Measurements from ENCODE around the gene DLG2.

The DLG2 gene

GRCh38 chr11:84408946-84409411, 1218.2 kb downstream of the DLG2 start:
- H3K4me3 ChIP-seq (ENCODE audit: low read depth, low read length) = no peak overlapping the region
- DNase-seq (ENCODE audit: low read depth) = no peak
- no peak for TF ChIP-seq CTCF (IDR thresholded peaks at IDR 0.05; ENCODE audit: low read depth, low read length, missing control alignments)

GRCh38 chr11:84407091-84407490, 1220.1 kb downstream of the DLG2 start:
- DNase-seq (ENCODE audit: low read depth) = no peak
- H3K4me3 ChIP-seq (ENCODE audit: low read depth, low read length) = no peak overlapping the region
- no peak for TF ChIP-seq CTCF (IDR thresholded peaks at IDR 0.05; ENCODE audit: low read depth, low read length, missing control alignments)

GRCh38 chr11:84398017-84398626, 1229.0 kb downstream of the DLG2 start:
- peak; percentile 42 for TF ChIP-seq CTCF (IDR thresholded peaks at IDR 0.05; ENCODE audit: low read depth, low read length, missing control alignments)
- H3K4me3 ChIP-seq (ENCODE audit: low read depth, low read length) = no peak overlapping the region
- DNase-seq (ENCODE audit: low read depth) = no peak

- TF ChIP-seq CTCF (IDR thresholded peaks at IDR 0.05; ENCODE audit: low read depth, low read length, missing control alignments) = no peak
- no peak for DNase-seq (ENCODE audit: low read depth)
- H3K4me3 ChIP-seq (ENCODE audit: low read depth, low read length) = no peak overlapping the region
Observed at GRCh38 chr11:84396521-84396920, 1230.6 kb downstream of the DLG2 start.

GRCh38 chr11:84390441-84391078, 1236.6 kb downstream of the DLG2 start:
- no peak overlapping the region for H3K4me3 ChIP-seq (ENCODE audit: low read depth, low read length)
- no peak for TF ChIP-seq CTCF (IDR thresholded peaks at IDR 0.05; ENCODE audit: low read depth, low read length, missing control alignments)
- no peak for DNase-seq (ENCODE audit: low read depth)

GRCh38 chr11:84389696-84390095, 1237.4 kb downstream of the DLG2 start:
- H3K4me3 ChIP-seq (ENCODE audit: low read depth, low read length) = no peak overlapping the region

More at GRCh38 chr11:84389696-84390095, 1237.4 kb downstream of the DLG2 start:
- DNase-seq (ENCODE audit: low read depth) = no peak
- TF ChIP-seq CTCF (IDR thresholded peaks at IDR 0.05; ENCODE audit: low read depth, low read length, missing control alignments) = no peak

Measured in GM12864 (cell line).